Chondrocyte (in vitro differentiated cells): Measurements from ENCODE around the gene SLC2A13. TPM values are rescaled to one million over a fixed set of nuclear protein-coding genes. Genes with fewer than 3 reads are reported as not detected.

ENCODE experiments used
- DNase-seq: peaks from one replicate; pipeline ENCODE4 v3.0.0; 2021; ENCODE audit warnings: mixed read lengths, low spot score
- H3K27ac Mint-ChIP-seq: one replicate; pipeline ENCODE4 v1.8.0; 2021; ENCODE audit warnings: mild to moderate bottlenecking, moderate library complexity, mixed read lengths; ENCODE audit not compliant: unreplicated experiment
- H3K27me3 Mint-ChIP-seq: 2 replicates; pipeline ENCODE4 v1.8.0; 2021; ENCODE audit warnings: low read depth, mixed read lengths
- H3K36me3 Mint-ChIP-seq: 2 replicates; pipeline ENCODE4 v1.8.0; 2021; ENCODE audit warnings: low read depth, mixed read lengths
- H3K4me1 Mint-ChIP-seq: 2 replicates; pipeline ENCODE4 v1.8.0; 2021; ENCODE audit warnings: low read depth, mild to moderate bottlenecking, mixed read lengths
- H3K4me3 Mint-ChIP-seq: one replicate; pipeline ENCODE4 v1.8.0; 2021; ENCODE audit warnings: mild to moderate bottlenecking, moderate library complexity, mixed read lengths; ENCODE audit not compliant: unreplicated experiment
- H3K9me3 Mint-ChIP-seq: 2 replicates; pipeline ENCODE4 v1.8.0; 2021; ENCODE audit warnings: low read depth, mixed read lengths
- CTCF ChIP-seq: fragments of 200-600 bp; sonication (generic); IDR thresholded peaks from 2 replicates; pipeline ENCODE4 v1.5.0; 2021; ENCODE audit warnings: antibody characterized with exemption, mild to moderate bottlenecking, moderate library complexity
- total RNA-seq: library from RNA; stranded (reverse); gene quantifications from 3 replicates; pipeline ENCODE4 v1.2.1, GENCODE V29; 2021

SLC2A13 gene
- total RNA-seq, 1 donor from 2014 or later = 14.4 TPM

- no peaks in the 10 kb centered on the region for H3K27me3 Mint-ChIP-seq
- peaks cover 7% of the 10 kb centered on the region for H3K36me3 Mint-ChIP-seq
- no peaks in the 10 kb centered on the region for H3K4me1 Mint-ChIP-seq
- no peak for DNase-seq
- no peak overlapping the region for H3K4me3 Mint-ChIP-seq
- no peaks in the 10 kb centered on the region for H3K9me3 Mint-ChIP-seq
- H3K27ac Mint-ChIP-seq = no peak overlapping the region
- TF ChIP-seq CTCF = no peak
Observed at GRCh38 chr12:39830171-39830570, 275.7 kb downstream of the SLC2A13 start.

- Mint-ChIP-seq H3K27ac (no peak overlapping the region), H3K4me1 (no peaks in the 10 kb centered on the region), H3K4me3 (no peak overlapping the region), H3K27me3 (no peaks in the 10 kb centered on the region), H3K9me3 (no peaks in the 10 kb centered on the region), H3K36me3 (peaks cover 9% of the 10 kb centered on the region)
- no peak for TF ChIP-seq CTCF
- DNase-seq = no peak
Observed at GRCh38 chr12:39824505-39825212, 281.2 kb downstream of the SLC2A13 start.

- no peaks in the 10 kb centered on the region for H3K36me3 Mint-ChIP-seq
- no peaks in the 10 kb centered on the region for H3K9me3 Mint-ChIP-seq
- H3K4me1 Mint-ChIP-seq = peaks cover 6% of the 10 kb centered on the region
- H3K27me3 Mint-ChIP-seq = no peaks in the 10 kb centered on the region
- TF ChIP-seq CTCF = no peak
- no peak overlapping the region for H3K27ac Mint-ChIP-seq
- no peak for DNase-seq
- H3K4me3 Mint-ChIP-seq = no peak overlapping the region
Observed at GRCh38 chr12:39816671-39817185, 289.2 kb downstream of the SLC2A13 start.

GRCh38 chr12:39815746-39816145 lies 290.1 kb downstream of the SLC2A13 start:
- Mint-ChIP-seq H3K9me3 (peaks cover 1% of the 10 kb centered on the region), H3K27me3 (no peaks in the 10 kb centered on the region), H3K4me1 (peaks cover 6% of the 10 kb centered on the region), H3K36me3 (no peaks in the 10 kb centered on the region), H3K4me3 (no peak overlapping the region), H3K27ac (no peak overlapping the region)
- DNase-seq = no peak
- no peak for TF ChIP-seq CTCF

- no peak for TF ChIP-seq CTCF
- no peak for DNase-seq
- Mint-ChIP-seq H3K4me3 (no peak overlapping the region), H3K4me1 (peaks cover 6% of the 10 kb centered on the region), H3K27ac (no peak overlapping the region), H3K36me3 (peaks cover 1% of the 10 kb centered on the region), H3K9me3 (peaks cover 6% of the 10 kb centered on the region), H3K27me3 (no peaks in the 10 kb centered on the region)
Observed at GRCh38 chr12:39814626-39815025, 291.3 kb downstream of the SLC2A13 start.
